GM10266 (cell line): ENCODE measurements around the gene PSMB8.
A peak's percentile ranks its signal among the peaks of the same experiment; 100 is the strongest.

Source experiments
- DNase-seq: peaks from one replicate; pipeline ENCODE4 v3.0.0; 2012; ENCODE audit errors: extremely low spot score
- TF ChIP-seq, protein P1 (sequence below): IDR thresholded peaks from 2 replicates; pipeline ENCODE4 v1.5.1; 2012; ENCODE audit warnings: mild to moderate bottlenecking, low read depth; ENCODE audit not compliant: control insufficient read depth, insufficient read depth; ENCODE audit errors: missing control alignments

PSMB8 gene

GRCh38 chr6:32855467-32856174 lies 11.8 kb upstream of the PSMB8 start:
- TF ChIP-seq, protein P1, sequence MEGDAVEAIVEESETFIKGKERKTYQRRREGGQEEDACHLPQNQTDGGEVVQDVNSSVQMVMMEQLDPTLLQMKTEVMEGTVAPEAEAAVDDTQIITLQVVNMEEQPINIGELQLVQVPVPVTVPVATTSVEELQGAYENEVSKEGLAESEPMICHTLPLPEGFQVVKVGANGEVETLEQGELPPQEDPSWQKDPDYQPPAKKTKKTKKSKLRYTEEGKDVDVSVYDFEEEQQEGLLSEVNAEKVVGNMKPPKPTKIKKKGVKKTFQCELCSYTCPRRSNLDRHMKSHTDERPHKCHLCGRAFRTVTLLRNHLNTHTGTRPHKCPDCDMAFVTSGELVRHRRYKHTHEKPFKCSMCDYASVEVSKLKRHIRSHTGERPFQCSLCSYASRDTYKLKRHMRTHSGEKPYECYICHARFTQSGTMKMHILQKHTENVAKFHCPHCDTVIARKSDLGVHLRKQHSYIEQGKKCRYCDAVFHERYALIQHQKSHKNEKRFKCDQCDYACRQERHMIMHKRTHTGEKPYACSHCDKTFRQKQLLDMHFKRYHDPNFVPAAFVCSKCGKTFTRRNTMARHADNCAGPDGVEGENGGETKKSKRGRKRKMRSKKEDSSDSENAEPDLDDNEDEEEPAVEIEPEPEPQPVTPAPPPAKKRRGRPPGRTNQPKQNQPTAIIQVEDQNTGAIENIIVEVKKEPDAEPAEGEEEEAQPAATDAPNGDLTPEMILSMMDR, result no peak
- DNase-seq, result no peak

GRCh38 chr6:32854376-32855178 lies 10.7 kb upstream of the PSMB8 start:
- TF ChIP-seq, protein P1, result no peak
- peak; percentile 69 for DNase-seq

DNA sequence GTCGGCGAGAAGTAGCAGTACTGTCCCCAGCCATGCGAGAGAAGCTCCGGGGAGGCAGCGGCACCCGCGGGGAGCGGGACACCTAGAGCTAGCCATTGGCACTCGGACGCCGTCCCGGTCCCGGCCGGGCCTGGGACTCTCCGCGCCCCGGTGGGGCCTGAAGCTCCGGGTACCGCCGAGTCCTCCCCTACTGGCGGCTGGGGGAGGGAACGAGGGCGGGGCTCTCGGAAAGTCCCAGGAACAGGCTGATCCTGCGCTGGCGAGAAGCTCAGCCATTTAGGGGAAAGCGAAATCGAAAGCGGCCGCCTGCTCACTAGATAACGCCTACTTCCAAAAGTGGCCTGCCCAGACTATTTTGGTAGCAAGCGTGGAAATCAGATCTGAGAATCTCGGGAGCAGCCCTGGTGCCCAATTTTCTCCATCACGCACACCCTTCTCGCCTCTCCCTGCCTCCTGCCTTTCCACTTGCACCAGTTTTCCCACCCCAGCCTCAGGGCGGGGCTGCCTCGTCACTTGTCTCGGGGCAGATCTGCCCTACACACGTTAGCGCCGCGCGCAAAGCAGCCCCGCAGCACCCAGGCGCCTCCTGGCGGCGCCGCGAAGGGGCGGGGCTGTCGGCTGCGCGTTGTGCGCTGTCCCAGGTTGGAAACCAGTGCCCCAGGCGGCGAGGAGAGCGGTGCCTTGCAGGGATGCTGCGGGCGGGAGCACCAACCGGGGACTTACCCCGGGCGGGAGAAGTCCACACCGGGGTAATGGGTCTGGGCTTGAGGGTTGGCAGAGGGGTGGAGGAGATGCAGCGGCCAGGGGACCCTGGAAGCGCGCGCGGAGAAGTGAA lies 9.9 kb upstream of the PSMB8 start, which contains the start of the genes PSMB9 and TAP1:
TSS of gene PSMB9 (plus strand) at position 652 of the 835 bp plus-strand sequence. CDS start at position 690, 38 bp downstream.
TSS of gene TAP1 (minus strand) at position 164 of the 835 bp plus-strand sequence. CDS start at position 96, 68 bp downstream.
- TF ChIP-seq, protein P1, result peak; percentile 91
- peak; percentile 93 for DNase-seq

GRCh38 chr6:32852844-32853540 lies 9.1 kb upstream of the PSMB8 start:
- TF ChIP-seq, protein P1, result no peak
- DNase-seq, result peak; percentile 50

DNA sequence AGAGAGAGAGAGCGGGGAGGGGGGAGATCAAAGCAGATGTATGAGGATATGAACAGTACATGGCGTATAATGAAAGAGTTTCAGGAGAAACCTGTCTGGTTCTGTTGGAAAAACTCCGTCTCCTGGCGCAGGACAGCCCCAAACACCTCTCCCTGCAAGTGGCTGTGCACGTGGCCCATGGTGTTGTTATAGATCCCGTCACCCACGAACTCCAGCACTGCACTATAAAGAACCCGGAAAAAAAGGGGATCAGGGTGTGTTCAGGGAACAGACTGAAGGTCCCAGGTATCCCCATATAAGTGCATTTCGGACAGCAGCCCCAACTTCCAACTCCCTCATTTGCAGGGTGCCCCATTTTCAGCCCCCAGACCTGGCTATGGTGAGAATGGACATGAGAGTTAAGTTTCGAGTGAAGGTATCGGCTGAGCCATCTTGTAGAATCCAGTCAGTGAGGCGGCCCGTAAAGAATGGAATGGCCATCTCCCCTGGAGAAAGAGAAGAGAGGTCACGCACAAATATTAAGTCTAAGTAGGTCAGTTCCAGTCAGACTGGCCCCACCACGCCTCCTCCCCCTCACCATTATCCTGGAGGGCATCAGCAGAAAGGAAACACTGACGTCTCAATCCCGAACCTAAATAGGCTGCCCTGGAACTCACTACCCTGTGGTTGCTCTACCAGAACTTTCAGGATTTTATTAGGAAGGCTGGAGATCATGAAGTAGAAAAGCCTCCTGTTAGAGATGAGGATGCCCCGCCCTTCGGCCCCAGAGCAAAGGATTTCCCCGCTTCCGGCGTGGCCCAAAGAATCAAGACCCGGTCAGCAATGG lies 8.4 kb upstream of the PSMB8 start:
- TF ChIP-seq, protein P1, result no peak
- DNase-seq, result no peak

DNA sequence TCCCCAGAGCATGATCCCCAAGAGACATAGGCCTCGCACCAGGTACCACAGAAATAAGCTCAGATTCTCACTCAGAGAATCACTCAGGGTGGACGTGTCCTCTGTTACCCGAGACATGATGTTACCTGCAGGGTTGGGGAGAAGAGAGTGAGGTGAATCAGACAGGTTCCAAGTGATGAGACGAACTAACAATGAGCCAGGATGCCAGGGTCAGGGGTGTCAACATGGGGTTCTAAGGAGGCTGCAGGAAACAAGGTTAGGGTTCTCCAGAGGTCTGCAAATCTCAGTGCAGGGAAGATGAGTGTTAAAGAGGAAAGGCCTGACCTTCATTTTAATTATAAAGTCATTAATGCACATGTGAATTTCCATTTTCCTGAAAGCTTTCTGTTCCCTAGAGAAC lies 7.2 kb upstream of the PSMB8 start:
- DNase-seq, result no peak
- TF ChIP-seq, protein P1, result no peak
